GM12878 (cell line): Measurements from ENCODE around the gene ITM2C. TPM values are rescaled to one million over a fixed set of nuclear protein-coding genes. Genes with fewer than 3 reads are reported as not detected.

Source experiments
- ATAC-seq: fragments of 200-7000 bp; cut with Tn5 transposase; 3 replicates; pipeline ENCODE4 v1.9.1; 2020; ENCODE audit warnings: mild to moderate bottlenecking, moderate library complexity
- BruUV-seq: library from RNA; stranded (reverse); fragments of 400-500 nt; replicated peaks from 2 replicates; lab custom pipeline; 2021; lab: Mats Ljungman, UMichigan
- CTCF ChIA-PET: fragments of 300-600 bp; sonication (Branson Sonifier 250); formaldehyde crosslinking; extraction: SDS; loops from one replicate; lab custom pipeline; 2021; ENCODE audit warnings: inconsistent platforms; lab: Yijun Ruan, JAX
- POLR2A ChIA-PET: fragments of 350-600 bp; formaldehyde crosslinking; extraction: SDS; loops from one replicate; lab custom pipeline; 2021; ENCODE audit warnings: inconsistent platforms; lab: Charles Lee
- RAD21 ChIA-PET: fragments of 300-600 bp; sonication (Branson Sonifier 250); formaldehyde crosslinking; loops from one replicate; lab custom pipeline; 2023; ENCODE audit warnings: antibody characterized with exemption; ENCODE audit not compliant: unreplicated experiment; lab: Charles Lee
- SMC1A ChIA-PET: fragments of 300-600 bp; sonication (Branson Sonifier 250); formaldehyde crosslinking; loops from one replicate; lab custom pipeline; 2023; ENCODE audit not compliant: unreplicated experiment, uncharacterized antibody; lab: Charles Lee
- DNase-seq: peaks from one replicate; pipeline ENCODE4 v3.0.0-alpha.2; 2011; ENCODE audit warnings: low read depth, low spot score
- FAIRE-seq: peaks from 3 replicates; lab custom pipeline; 2011; peaks lifted over from hg19 to GRCh38; lab: Jason Lieb, UNC
- H2AFZ ChIP-seq: 2 replicates; pipeline ENCODE4 v1.6.0; 2011; ENCODE audit warnings: low read depth, low read length, control low read depth; ENCODE audit not compliant: control insufficient read depth
- H3K27ac ChIP-seq: 2 replicates; pipeline ENCODE4 v1.5.1; 2011; ENCODE audit warnings: control low read depth; ENCODE audit not compliant: control insufficient read depth, insufficient read depth
- H3K27me3 ChIP-seq, 2 experiments: replicated peaks in 1 of 2; 2 replicates each; pipeline versions ENCODE4 v1.6.0 to v1.6.1; 2011; ENCODE audit warnings: low read length in 1 of 2; ENCODE audit not compliant: control insufficient read depth in 2 of 2, insufficient read depth in 2 of 2
- H3K36me3 ChIP-seq, 2 experiments: 2 replicates each; pipeline ENCODE4 v1.5.1; 2011; ENCODE audit warnings: low read length in 1 of 2; ENCODE audit not compliant: control insufficient read depth in 2 of 2, insufficient read depth in 2 of 2
- H3K4me1 ChIP-seq: 2 replicates; pipeline ENCODE4 v1.6.1; 2011; ENCODE audit warnings: mild to moderate bottlenecking, low read length, moderate library complexity, mixed read lengths; ENCODE audit not compliant: control insufficient read depth, insufficient read depth
- H3K4me2 ChIP-seq: 2 replicates; pipeline ENCODE4 v1.6.0; 2011; ENCODE audit warnings: control low read depth; ENCODE audit not compliant: control insufficient read depth, insufficient read depth
- H3K4me3 ChIP-seq: fragments of 200-600 bp; sonication (generic); 2 replicates; pipeline ENCODE4 v1.5.1; 2016
- H3K79me2 ChIP-seq: 2 replicates; pipeline ENCODE4 v1.6.0; 2011; ENCODE audit warnings: low read length; ENCODE audit not compliant: control insufficient read depth, insufficient read depth
- H3K9ac ChIP-seq: 2 replicates; pipeline ENCODE4 v1.8.0; 2011; ENCODE audit warnings: low read length, control low read depth, mixed read lengths; ENCODE audit not compliant: control insufficient read depth, insufficient read depth
- H3K9me3 ChIP-seq: replicated peaks from 3 replicates; pipeline ENCODE4 v1.5.1; 2011; ENCODE audit warnings: mild to moderate bottlenecking, low read length; ENCODE audit not compliant: control insufficient read depth, insufficient read depth
- H4K20me1 ChIP-seq: 2 replicates; pipeline ENCODE4 v1.6.0; 2011; ENCODE audit not compliant: control insufficient read depth, insufficient read depth
- BRCA1 ChIP-seq: IDR thresholded peaks from 2 replicates; pipeline ENCODE4 v1.6.1; 2011; ENCODE audit warnings: low read depth, low read length, improper control_type of control experiment
- GATAD2B ChIP-seq: fragments of 450-650 bp; conservative IDR thresholded peaks from 2 replicates; pipeline ENCODE4 v1.6.1; 2017; ENCODE audit warnings: low read depth, mild to moderate bottlenecking, moderate library complexity
- NFYB ChIP-seq: IDR thresholded peaks from 2 replicates; pipeline ENCODE4 v1.6.1; 2011; ENCODE audit warnings: low read depth, mild to moderate bottlenecking, low read length, improper control_type of control experiment, moderate library complexity; ENCODE audit not compliant: insufficient read depth
- ZNF217 ChIP-seq: fragments of 450-650 bp; IDR thresholded peaks from 2 replicates; pipeline ENCODE4 v1.6.1; 2017; ENCODE audit warnings: antibody characterized with exemption, mild to moderate bottlenecking
- ZNF622 ChIP-seq: fragments of 450-650 bp; IDR thresholded peaks from 2 replicates; pipeline ENCODE4 v1.6.1; 2017; ENCODE audit warnings: mild to moderate bottlenecking, inconsistent platforms
- WGBS: methylation state at CpG from one replicate; pipeline ENCODE4 v1.1.6; 2016; ENCODE audit warnings: low lambda C conversion rate; ENCODE audit not compliant: insufficient replicate concordance, insufficient coverage; ENCODE audit errors: missing lambda C conversion rate; 5-methylcytosine and 5-hydroxymethylcytosine counted together
- in situ Hi-C: fragments of 300-500 bp; cut with MboI; formaldehyde crosslinking; loops from 9 replicates; pipeline ENCODE4 v1.14.3; 2018; ENCODE audit warnings: mixed read lengths
- intact Hi-C: fragments of 100-400 bp; cut with micrococcal nuclease; formaldehyde crosslinking; loops from one replicate; pipeline ENCODE4 v1.14.2; 2022; ENCODE audit not compliant: unreplicated experiment
- polyA plus RNA-seq, 11 experiments: library from polyadenylated mRNA; depleted of rRNA in 4 of 11; unstranded in 6 of 11; stranded (reverse) in 5 of 11; fragments of >200 nt; fragmentation: Nextera tagmentation in 4 of 11; fragmentation: Illumina TruSeq in 1 of 11; extraction: Ambion mirVana in 4 of 11; extraction: Trizol in 1 of 11; gene quantifications; 1 replicate in 1 of 11; 2 replicates in 10 of 11; pipeline versions ENCODE4 v1.2.1 to v1.2.3, GENCODE V29; 2011 to 2016; ENCODE audit warnings: inconsistent platforms in 2 of 11, missing spikeins in 2 of 11, low read depth in 1 of 11
- total RNA-seq, 4 experiments: library from RNA; depleted of rRNA in 3 of 4; stranded (reverse); fragments of >200 nt in 3 of 4; fragmentation: Illumina TruSeq in 1 of 4; extraction: Trizol in 1 of 4; gene quantifications; 2 replicates each; pipeline versions ENCODE4 v1.2.1 to v1.2.3, GENCODE V29; 2013 to 2021
- TF ChIP-seq, protein P1 (sequence below): fragments of 450-650 bp; IDR thresholded peaks from 2 replicates; pipeline ENCODE4 v1.6.1; 2014; ENCODE audit warnings: mild to moderate bottlenecking

Gene ITM2C
- total and polyA plus RNA-seq, 10 of the 15 experiments (the other 5 are each of a cell fraction or from before 2014, with no cell fraction given): 5.4 to 195 (median 149) TPM

DNA sequence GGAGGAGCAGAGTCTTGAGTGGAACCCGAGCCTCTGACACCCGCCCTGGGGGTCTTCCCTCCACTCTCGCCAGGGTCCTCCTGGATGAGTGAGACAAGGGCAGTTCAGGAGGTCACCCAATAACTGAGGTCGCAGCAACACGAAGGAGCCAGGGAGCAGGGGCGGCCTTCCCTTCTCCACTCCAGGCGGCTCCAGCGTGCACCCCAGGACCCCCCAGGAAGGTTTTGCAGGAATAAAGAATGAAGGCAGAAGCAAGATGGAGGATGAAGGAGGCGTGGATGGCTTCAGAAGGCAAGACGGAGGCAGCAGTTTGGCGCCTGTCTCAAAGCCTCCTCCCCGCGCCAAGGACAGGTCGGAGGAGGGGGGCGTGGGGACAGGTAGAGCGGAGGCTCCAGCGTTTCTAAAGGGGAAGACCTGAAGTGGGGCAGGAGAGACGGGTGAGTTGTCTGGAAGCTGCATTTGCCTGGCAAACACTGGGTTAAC, 579 bp upstream of the ITM2C start:
- Histone ChIP-seq H3K9ac (peak overlapping the region; percentile 20; the same call in 1 of the 2 replicates), H4K20me1 (no peaks in the 10 kb centered on the region), H3K79me2 (peaks cover 4% of the 10 kb centered on the region), H2AFZ (peak overlapping the region; percentile 82), H3K27ac (no peak overlapping the region), H3K36me3 (no peaks in the 10 kb centered on the region), H3K9me3 (no peaks in the 10 kb centered on the region), H3K4me2 (peak overlapping the region; percentile 98), H3K27me3 (no peaks in the 10 kb centered on the region; a peak in 2 of 4 replicates), H3K4me3 (peak overlapping the region; percentile 97), H3K4me1 (peaks cover 13% of the 10 kb centered on the region)
- ChIA-PET CTCF (interaction anchor here (1.0 to 4.9 kb wide), 11 partner anchors 10 to 123 kb away, joined by 3 to 25 read pairs (median 4); partner anchors contain the start of gene GPR55), SMC1A (interaction anchor here (1.3 to 1.8 kb wide), 3 partner anchors 9 to 61 kb away, joined by 3 to 5 read pairs (median 4); partner anchors contain the start of gene GPR55), POLR2A (interaction anchor here (0.5 to 1.0 kb wide), 4 partner anchors 9 to 60 kb away, joined by 3 to 6 read pairs (median 4); no protein-coding TSS in a partner anchor), RAD21 (interaction anchor here (0.9 to 1.5 kb wide), 8 partner anchors 9 to 121 kb away, joined by 3 to 9 read pairs (median 4); partner anchors contain the start of gene GPR55)
- in situ Hi-C loops (no loop called here), intact Hi-C loops (loop anchor here (2.0 kb wide), 1 partner anchor 31 kb away; no protein-coding TSS in a partner anchor)
- BruUV-seq: no TSS peak
- TF ChIP-seq BRCA1: no peak
- no peak for TF ChIP-seq ZNF622
- TF ChIP-seq, protein P1, sequence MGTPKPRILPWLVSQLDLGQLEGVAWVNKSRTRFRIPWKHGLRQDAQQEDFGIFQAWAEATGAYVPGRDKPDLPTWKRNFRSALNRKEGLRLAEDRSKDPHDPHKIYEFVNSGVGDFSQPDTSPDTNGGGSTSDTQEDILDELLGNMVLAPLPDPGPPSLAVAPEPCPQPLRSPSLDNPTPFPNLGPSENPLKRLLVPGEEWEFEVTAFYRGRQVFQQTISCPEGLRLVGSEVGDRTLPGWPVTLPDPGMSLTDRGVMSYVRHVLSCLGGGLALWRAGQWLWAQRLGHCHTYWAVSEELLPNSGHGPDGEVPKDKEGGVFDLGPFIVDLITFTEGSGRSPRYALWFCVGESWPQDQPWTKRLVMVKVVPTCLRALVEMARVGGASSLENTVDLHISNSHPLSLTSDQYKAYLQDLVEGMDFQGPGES: no peak
- WGBS: 69% methylated on average over 18 of the region's 18 CpGs
- DNase-seq: no peak
- ATAC-seq: no peak
- FAIRE-seq: no peak

DNA sequence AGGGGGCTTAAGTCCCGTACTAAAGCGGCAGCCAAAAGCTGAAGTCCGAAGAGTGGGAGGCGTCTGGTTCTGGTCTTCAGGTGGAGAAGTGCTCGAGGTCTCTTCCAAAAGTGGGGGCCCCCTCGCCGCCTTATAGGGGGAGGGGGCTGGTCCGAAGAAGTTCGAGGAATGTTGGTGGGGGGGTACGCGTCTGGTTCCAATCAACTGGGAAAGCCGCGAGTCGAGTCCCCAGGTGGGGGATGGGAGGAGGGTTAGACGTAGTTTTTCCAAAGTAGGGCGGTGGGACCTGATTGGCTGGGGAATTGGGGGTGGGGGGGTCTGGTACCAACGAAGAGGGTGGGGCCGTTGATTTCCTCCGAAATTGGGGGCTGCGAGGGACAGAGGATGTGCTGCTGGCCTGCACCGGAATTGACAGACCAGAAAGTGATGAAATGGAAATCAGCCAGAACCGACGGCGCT, 594 bp downstream of the ITM2C start:
- Histone ChIP-seq H3K9me3 (no peaks in the 10 kb centered on the region), H3K36me3 (no peaks in the 10 kb centered on the region), H3K79me2 (peaks cover 4% of the 10 kb centered on the region), H3K9ac (peak overlapping the region; percentile 76), H3K27ac (peak overlapping the region; percentile 38), H3K27me3 (no peaks in the 10 kb centered on the region; a peak in 2 of 4 replicates), H3K4me3 (peak overlapping the region; percentile 97), H2AFZ (peak overlapping the region; percentile 69)
- RAD21 ChIA-PET: interaction anchor here (0.6 to 1.5 kb wide), 9 partner anchors 8 to 120 kb away, joined by 3 to 9 read pairs (median 4); partner anchors contain the start of gene GPR55
- DNase-seq (no peak), ATAC-seq (peak; percentile 20)
- SMC1A ChIA-PET: interaction anchor here (1.3 to 1.8 kb wide), 4 partner anchors 7 to 60 kb away, joined by 3 to 5 read pairs (median 4); partner anchors contain the start of gene GPR55
- POLR2A ChIA-PET: interaction anchor here (1.0 kb wide), 2 partner anchors 28 to 58 kb away, joined by 3 to 4 read pairs; no protein-coding TSS in a partner anchor
- no TSS peak for BruUV-seq
- TF ChIP-seq GATAD2B (0 out of 2 replicates have a peak, but pooled peaks have one; percentile 6), NFYB (0 out of 2 replicates have a peak, but pooled peaks have one; percentile 20), ZNF217 (no peak)
- TF ChIP-seq, all 136 proteins: peak for 2
- intact Hi-C loops (loop anchor here (2.0 kb wide), 1 partner anchor 29 kb away; no protein-coding TSS in a partner anchor), in situ Hi-C loops (no loop called here)
- no peaks in the 10 kb centered on the region for H4K20me1 ChIP-seq
- WGBS: 1% methylated on average over 15 of the region's 24 CpGs
- H3K4me2 ChIP-seq: peak overlapping the region; percentile 88
- peaks cover 23% of the 10 kb centered on the region for H3K4me1 ChIP-seq
- CTCF ChIA-PET: interaction anchor here (0.6 to 4.9 kb wide), 14 partner anchors 8 to 123 kb away, joined by 3 to 25 read pairs (median 4); partner anchors contain the start of gene GPR55
- no peak for FAIRE-seq
